NCI-H1048 (cell line): ENCODE data around the gene CALML3.
"Not testable (repeated sequence)": the region's sequence is repeated elsewhere in the genome, so short reads cannot be mapped to it uniquely, and the experiment has no call there.

Source experiments
- DNase-seq: peaks from one replicate; lab custom pipeline; 2025; lab: John Stamatoyannopoulos, UW

CALML3 gene

DNA sequence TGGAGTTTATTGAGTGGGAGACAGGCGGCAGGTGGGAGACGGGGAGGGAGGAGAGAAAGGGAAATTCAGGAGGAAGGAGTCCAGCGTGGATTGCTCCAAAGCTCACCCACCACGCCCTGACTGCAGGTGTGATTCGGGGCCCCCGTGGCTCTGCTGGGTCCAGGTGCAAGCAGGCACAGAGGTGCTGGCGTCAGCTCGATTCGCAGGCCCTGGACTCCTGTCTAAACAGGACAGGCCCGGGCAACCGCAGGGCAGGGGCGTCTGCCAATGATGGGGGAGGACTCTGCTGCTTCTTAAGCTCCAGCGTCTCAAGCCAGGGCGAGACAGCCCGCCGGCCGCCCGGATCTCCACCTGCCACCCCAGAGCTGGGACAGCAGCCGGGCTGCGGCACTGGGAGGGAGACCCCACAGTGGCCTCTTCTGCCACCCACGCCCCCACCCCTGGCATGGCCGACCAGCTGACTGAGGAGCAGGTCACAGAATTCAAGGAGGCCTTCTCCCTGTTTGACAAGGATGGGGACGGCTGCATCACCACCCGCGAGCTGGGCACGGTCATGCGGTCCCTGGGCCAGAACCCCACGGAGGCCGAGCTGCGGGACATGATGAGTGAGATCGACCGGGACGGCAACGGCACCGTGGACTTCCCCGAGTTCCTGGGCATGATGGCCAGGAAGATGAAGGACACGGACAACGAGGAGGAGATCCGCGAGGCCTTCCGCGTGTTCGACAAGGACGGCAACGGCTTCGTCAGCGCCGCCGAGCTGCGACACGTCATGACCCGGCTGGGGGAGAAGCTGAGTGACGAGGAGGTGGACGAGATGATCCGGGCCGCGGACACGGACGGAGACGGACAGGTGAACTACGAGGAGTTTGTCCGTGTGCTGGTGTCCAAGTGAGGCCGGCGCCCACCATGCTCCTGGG lies at the start of gene CALML3:
TSS of gene CALML3 (plus strand) at position 321 of the 920 bp plus-strand sequence. CDS start at position 446, 125 bp downstream.
- DNase-seq: no peak

DNA sequence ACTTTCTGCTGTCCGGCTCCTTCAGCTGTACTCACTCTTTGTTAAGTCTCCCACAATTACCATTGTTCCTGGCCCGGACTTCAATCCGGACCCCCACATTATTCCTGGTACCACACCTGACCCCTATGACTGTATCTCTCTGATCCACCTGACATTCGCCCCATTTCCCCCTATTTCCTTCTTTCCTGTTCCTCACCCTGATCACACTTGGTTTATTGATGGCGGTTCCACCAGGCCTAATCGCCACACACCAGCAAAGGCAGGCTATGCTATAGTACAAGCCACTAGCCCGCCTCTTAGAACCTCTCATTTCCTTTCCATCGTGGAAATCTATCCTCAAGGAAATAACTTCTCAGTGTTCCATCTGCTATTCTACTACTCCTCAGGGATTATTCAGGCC lies 49.7 kb upstream of the CALML3 start:
- DNase-seq: not testable (repeated sequence)

DNA sequence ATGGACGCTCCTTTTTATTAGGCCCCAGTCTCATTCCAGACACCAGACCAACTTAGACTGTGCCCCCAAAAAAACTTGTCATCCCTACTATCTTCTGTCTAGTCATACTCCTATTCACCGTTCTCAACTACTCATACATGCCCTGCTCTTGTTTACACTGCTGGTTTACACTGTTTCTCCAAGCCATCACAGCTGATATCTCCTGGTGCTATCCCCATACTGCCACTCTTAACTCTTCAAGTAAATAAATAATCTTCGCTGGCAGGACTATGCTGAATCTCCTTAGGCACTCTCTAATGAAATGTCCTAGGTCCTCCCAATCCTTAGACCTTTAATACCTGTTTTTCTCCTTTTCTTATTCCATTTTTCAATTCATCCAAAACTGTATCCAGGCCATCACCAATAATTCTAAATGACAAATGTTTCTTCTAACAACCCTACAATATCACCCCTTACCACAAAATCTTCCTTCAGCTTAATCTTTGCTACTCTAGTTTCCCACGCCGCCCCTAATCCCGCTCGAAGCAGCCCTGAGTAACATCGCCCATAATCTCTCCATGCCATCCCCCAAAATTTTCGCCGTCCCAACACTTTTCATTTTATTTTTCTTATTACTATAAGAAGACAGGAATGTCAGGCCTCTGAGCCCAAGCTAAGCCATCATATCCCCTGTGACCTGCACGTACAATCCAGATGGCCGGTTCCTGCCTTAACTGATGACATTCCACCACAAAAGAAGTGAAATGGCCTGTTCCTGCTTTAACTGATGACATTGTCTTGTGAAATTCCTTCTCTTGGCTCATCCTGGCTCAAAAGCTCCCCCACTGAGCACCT lies 48.6 kb upstream of the CALML3 start:
- not testable (repeated sequence) for DNase-seq

DNA sequence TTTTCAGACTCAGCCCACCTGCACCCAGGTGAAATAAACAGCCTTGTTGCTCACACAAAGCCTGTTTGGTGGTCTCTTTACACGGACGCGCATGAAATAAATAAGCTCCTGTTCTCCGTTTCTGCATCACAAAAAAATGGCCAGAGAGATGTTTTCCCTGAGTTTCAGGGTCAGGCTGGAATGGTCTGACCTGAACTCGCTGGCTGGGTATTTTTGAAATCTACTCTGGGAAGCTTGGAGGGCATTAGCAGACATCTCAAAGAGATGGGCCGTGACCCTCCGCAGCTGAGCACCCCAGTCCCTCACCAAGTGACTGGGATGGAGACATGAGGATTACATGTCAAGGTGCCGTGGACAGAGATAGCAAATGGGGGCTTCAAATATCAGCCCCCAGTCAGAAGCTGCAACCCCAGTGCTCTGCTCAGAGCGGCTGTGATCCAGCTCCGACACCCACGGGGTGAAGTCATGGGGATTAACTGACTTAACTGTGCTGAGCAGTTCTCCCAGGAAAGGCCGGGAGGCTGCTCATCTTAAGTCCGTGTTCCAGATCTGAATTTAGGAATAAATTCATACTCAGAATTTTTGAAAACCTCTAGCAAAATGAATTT lies 47.7 kb upstream of the CALML3 start:
- DNase-seq: no peak

DNA sequence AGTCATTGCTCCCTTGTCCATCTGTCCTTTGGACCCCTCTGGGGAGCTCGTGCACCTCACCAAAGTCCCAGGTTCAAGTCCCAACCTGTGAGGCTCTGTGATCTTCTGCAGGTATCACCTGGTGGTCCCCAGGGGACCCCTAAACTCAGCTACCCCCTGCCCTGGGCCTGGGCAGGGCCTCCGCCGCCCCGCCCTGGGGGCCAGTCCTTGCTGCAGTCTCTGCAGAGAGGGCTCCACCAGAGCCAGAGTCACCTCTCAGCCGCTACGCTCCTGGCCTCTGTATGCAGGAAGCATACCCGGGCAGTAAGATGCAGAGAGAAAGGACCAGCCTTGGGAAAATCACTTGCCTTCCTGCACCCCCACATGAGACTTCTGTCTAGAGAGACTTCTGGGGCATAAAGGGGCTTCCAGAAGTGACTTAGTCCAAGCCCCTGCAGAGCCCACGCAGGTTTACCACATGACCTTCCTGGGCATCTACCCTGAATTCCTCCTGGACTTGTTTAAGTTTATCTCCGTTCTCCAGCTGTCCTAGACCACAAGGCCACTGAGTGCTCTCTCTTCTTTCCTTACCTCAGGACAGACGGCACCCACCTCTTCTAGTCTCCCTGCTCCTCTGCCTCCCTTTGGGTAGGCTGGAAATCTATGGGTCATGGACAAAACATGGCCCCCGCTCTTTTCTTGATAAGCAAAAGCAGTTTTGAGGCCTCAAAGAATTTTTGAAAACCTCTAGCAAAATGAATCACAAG lies 46.6 kb upstream of the CALML3 start:
- DNase-seq: no peak

DNA sequence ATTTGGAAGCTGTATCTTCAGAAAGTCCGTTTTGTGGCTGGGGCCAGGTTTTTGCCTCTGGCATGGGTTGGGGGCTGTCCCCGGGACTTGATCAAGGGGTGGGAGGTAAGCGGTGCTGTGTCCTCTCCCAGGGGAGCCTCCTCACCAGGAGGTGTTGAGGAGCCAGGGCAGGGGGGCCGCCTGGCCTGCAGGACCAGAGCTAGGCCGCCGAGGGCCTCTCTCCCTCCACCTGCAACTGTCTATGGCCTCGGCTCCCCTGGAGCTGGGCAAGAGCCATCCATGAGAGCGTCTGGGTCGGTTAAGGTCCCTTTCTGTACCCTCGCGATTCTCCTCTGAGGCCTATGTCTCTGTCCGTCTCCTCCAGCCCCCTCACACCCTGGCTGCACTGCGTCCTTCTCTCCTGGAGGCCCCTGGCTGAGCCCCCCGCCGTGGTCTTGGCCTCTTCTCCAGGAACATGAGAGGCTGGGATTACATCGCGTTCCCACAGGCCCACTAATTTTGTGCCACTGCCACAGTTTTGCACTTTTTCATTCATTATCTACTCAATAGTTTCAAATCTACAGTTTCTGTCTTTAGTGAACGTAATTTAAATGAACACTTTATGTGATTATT lies 46.0 kb upstream of the CALML3 start:
- DNase-seq: no peak

DNA sequence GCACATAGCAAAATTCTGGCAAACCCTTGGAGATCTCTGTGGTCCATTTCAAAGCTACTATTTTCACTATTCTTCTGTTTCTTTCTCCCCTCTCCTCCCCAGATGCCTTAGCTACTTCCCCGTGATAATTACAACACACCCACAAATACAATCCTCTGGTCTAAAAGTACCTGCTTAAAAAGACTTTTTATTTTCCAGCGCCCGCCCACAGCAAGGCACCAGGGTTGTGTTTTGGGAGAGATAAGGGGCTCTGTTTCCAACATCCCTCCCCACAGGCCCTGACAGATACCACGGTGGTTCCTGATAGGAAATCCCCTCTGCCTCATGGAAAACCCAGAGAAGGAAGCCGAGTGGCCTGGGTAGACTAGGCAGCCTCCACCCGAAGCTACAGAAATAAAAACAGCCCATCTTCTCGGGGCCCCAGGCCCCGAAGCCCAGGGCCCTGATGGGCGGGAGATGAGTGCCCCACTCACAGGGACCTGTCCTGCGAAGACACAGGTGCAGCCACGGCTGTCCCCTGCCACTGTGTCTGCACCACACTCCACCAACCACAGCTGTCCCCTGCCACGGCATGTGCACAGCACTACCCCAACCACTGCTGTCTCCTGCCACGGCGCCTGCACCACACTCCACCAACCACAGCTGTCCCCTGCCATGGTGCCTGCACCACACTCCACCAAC lies 45.1 kb upstream of the CALML3 start:
- no peak for DNase-seq

DNA sequence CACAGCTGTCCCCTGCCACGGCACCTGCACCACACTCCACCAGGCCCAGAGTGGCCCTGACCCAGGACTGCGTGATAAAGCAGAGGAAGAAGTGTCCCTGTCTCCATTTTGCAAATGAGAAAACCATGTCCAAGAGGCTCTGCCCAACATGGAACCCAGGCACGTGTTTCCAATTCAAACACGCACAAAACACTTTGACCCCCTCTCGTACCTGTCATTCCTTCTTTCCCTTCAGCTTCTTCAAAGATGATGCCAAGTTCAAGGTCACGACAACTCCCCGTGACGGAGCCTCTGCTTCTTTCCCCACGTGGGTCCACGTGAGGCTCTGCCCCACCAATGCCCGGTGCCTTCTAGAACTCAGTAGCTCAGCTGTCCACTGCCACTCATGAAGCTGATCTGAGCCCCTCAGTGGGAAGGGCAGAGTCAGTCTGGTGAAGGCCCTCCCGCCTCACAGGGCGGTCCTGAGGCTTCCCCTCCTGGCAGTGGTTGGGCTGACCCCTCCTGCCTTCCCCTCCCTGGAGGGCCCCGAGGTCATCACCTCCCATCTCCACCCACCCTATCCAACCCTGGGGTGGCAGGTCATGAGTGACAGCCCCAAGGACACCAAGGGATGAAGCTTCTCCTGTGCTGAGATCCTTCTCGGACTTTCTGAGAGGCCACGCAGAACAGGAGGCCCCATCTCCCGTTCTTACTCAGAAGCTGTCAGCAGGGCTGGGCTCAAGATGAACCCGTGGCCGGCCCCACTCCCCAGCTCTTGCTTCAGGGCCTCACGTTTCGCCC lies 44.4 kb upstream of the CALML3 start:
- no peak for DNase-seq

DNA sequence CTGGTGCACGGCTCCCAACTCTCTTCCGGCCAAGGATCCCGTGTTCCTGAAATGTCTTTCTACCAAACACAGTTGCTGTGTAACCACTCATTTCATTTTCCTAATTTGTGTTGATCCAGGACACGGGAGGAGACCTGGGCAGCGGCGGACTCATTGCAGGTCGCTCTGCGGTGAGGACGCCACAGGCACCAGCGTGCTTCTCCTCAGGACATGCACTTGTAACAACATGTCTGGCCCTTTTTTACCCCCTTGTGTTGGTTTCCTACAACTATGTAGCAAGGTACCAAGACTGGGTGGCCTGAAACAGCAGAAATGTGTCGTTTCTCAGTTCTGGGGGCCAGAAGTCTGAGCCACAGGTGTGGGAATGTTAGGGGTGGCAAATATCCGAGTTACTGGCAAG lies 43.6 kb upstream of the CALML3 start:
- DNase-seq: no peak

DNA sequence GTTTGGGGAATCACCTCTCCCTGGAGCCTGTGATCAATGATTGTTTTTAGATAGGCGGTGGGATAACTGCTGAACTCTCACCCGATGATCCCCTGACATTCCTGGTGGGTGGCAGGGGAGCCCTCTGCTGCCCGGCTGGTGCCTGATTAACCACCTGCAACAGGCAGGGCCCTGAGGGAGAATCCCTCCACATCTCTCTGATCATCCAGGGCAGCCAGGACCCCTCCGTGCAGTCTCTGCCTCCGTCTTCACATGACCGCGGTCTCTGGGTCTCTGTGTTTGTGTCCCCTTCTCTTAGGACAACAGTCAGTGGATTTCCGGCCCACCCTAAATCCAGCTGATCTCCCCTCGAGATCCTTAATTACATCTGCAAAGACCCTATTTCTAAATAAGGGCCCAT lies 42.7 kb upstream of the CALML3 start:
- no peak for DNase-seq

DNA sequence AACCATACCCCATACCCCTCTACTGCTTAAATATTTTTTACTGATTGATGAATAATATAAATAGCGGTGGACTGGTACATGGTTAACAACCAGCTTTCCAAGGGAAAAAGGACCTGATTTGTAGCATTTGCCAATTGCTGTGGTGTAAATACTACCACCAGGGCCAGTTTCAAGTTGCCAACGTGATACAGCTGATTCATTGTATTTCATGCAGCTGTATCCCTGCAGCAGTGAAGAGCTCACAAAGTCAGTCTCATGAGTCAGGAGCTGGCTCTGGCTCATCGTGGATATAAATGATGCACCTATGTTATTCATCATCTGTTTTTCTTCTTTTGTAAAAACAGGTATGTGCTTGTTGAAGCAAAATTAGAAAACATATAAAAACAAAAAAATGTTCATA lies 40.6 kb upstream of the CALML3 start:
- no peak for DNase-seq

DNA sequence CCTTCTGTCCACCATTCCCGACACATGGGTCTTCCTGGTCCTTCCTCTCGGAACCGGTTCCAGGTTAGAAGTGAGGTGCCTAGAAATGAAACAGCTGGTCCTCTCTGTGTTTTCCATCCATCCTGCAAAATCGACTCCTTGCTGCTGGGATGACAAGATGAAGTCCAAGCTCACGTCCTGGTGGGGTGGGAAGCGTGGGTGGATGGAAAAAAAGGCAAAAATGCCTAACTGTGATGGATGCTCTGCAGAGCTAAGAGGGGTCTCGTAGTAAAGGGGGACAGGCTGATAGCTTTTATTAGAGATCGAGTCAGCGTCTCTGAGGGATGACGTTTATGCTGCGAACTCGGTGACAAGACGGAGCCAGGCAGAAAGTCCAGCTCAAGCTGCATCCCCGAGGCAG lies 39.5 kb upstream of the CALML3 start:
- DNase-seq: no peak

DNA sequence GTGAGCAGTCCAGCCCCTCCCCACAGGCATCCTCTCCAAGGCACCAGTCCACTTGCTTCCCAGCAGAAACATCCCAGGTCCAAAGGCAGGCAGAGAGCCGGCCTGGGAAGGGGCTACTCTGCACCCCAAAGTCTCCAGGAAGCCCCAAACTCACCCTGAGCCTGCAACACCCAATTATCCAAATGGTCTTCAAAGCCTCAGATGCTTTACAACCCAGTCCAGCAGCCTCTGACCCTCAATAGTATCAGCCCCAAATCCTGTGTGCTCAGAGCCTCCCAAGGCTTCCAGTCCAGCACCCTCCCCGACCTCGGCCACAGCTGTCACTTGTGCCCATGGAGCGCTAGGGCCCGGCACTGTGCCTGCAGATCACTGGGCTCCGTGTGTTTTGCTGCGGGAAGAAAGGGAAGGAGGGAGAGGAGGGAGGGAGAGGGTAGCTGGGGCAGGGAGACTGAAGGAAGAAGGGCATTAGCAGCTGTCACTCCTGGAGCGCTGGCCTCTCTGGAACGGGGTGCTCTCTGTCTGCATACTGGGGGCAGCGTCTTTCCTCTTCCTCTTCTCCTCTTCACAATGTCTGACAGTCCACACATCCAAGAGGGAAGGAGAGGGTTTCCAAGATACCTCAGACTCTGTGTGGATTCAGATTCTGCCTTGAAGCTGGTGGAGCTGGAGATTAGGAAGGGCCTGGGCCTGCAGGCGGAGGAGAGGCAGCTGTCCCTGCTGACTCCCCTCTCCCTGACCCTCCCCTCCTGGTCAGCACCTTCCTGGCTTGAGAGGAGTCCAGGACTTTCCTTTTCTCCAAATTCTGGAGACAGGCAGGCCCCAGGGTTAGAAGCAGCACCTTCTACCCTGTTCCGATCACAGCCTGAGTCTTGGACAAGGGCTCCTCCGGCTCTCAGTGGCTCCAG lies 38.6 kb upstream of the CALML3 start:
- no peak for DNase-seq

DNA sequence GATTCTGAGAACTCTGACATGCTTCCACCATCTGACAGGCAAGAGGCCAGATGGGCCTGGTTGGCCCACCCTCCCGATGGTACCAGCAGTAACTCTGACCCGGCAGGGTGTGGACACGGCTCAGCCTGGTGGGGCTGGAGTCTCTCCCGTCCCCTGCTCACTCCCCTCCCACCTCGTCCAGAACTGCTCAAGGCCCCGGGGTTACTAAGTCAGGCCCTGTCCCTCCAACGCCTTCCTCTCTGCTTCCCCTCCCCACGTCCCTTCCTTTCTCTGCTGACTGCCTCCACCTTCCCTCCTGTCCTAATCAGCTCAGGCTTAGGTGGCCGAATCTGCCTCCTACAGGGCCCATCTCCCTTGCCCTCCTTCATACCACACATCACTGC lies 37.9 kb upstream of the CALML3 start:
- DNase-seq: no peak

DNA sequence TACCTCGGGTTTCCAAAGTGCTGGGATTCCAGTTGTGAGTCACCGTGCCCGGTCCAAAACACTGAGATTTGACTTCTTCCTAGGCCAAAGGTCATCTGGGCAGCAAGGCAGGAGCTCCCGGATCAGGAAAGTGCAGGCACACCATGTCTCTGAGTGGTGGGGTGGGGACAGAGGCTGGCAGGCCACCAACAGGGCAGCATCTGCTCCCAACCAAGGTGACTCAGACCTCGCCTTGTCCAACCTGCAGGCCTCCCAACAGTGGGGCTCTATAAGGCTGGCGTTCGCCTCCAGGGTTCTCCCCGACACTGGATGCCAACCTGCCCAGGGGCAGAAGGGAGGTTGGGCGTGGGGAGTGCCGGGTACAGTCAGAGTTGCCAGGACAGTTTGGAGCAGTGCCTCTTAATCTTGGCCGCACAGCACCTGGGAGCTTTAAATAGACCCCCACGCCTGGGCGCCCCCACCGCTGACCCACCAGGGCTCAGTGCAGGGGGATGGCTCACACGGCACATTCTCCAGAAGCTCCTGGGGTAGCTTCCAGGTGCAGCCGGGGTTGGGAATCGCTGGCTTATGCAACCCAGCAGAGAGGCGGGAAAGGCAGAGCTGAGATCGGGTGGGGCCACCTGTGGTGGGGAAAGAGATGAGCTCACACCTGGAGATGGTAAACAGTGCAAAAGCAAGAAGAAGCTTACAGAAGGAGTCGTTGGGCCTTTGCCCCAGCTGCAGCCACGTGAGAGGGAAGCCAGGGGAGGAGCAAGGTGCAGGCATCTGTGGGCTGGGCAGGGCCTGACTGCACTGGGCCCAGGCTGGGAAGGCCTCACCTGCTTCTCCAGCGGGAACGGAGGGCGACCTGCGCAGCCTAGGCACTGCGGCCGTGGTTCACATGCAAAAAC lies 36.2 kb upstream of the CALML3 start:
- no peak for DNase-seq

DNA sequence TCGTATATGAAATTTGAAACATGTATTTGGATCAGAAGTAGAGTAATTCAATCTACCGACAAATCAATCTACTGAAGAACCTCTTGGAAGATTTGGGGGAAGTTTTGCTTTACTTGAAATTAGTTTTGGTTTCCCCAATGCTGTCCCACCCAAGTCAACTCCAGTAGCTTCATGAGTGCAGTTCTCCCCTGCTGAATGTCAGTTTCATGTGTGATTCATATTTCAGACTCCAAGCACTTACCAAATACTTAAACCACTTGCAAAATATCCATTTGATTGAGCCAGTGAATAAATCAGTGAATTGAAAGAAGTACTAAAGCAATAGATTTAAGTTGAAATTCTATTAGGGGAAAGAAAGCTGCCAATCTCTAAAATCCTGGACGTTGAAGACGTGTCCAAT lies 34.7 kb upstream of the CALML3 start:
- no peak for DNase-seq

DNA sequence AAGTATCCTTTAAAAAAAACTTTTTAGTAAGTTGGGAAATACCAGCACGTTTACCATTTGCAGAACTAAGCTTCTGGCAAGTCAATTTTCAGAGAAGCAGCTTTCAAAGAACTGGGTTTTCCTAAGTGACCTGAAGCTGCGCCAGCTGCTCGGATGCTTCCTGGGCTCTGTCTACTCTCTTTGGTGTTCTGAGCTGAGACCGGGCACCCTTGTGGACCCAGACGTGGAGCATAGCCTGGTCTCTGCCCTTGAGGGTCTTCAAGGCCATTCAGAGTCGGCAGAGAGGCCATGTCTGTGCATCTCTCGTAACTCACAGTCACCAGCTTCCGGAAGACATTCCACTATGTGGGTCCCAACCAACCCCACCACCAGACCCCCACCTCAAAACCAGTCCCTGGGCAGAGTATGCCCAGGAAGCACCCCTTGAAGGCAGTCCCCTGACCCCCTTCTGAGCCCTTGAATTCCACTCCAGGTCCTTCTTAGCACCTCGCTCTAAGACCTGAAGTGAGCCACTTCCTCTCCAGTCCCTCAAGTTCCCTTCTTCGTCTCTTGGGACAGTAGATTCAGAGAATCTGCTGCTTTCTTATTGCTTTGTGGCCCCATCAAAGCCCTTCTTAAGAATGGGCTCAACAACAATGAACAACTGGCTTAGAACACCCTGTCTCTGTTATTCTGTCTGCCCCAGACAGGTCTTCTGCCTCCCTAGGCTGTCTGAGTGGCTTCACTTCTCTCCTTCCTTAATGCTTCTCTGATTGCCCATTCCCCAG lies 33.9 kb upstream of the CALML3 start:
- no peak for DNase-seq
